Kidney (tissue), 14 donors: Measurements from ENCODE around the gene RPS6KA4. TPM values are rescaled to one million over a fixed set of nuclear protein-coding genes. Genes with fewer than 3 reads are reported as not detected.
A peak's percentile ranks its signal among the peaks of the same experiment; 100 is the strongest.

Experiments
- DNase-seq, 5 donors: peaks; one replicate each; pipeline ENCODE4 v3.0.0-alpha.2; 2013 to 2020
- FAIRE-seq: peaks from 2 replicates; lab custom pipeline; 2012; peaks lifted over from hg19 to GRCh38; lab: Jason Lieb, UNC
- H3K27ac ChIP-seq, 2 donors: one replicate each; pipeline ENCODE4 v1.7.0; 2013; ENCODE audit warnings: low read depth in 2 of 2, low read length in 2 of 2, inconsistent platforms in 1 of 2
- H3K27me3 ChIP-seq: one replicate; pipeline ENCODE4 v1.7.1; 2013; ENCODE audit warnings: low read length, inconsistent platforms; ENCODE audit not compliant: control insufficient read depth, insufficient read depth
- H3K36me3 ChIP-seq, 3 donors: one replicate each; pipeline versions ENCODE4 v1.7.0 to v1.7.1; 2013; ENCODE audit warnings: low read length in 3 of 3, control low read depth in 1 of 3, inconsistent platforms in 1 of 3; ENCODE audit not compliant: insufficient read depth in 3 of 3, control insufficient read depth in 2 of 3
- H3K4me1 ChIP-seq, 3 donors: one replicate each; pipeline versions ENCODE4 v1.7.0 to v1.7.1; 2013; ENCODE audit warnings: low read length in 3 of 3, inconsistent platforms in 1 of 3, low read depth in 1 of 3; ENCODE audit not compliant: control insufficient read depth in 2 of 3, insufficient read depth in 2 of 3
- H3K4me3 ChIP-seq, 3 donors: one replicate each; pipeline versions ENCODE4 v1.7.0 to v1.8.1; 2013; ENCODE audit warnings: low read length in 3 of 3, control low read depth in 1 of 3, inconsistent platforms in 1 of 3
- H3K9ac ChIP-seq, 3 donors: one replicate each; pipeline versions ENCODE4 v1.7.0 to v1.7.1; 2013; ENCODE audit warnings: low read length in 3 of 3, control low read depth in 1 of 3, inconsistent platforms in 1 of 3
- H3K9me3 ChIP-seq, 3 donors: one replicate each; pipeline versions ENCODE4 v1.7.0 to v1.7.1; 2013; ENCODE audit warnings: low read length in 3 of 3, control low read depth in 1 of 3, inconsistent platforms in 1 of 3; ENCODE audit not compliant: control insufficient read depth in 2 of 3, insufficient read depth in 1 of 3
- CTCF ChIP-seq: IDR thresholded peaks from 3 replicates; pipeline ENCODE4 v1.5.1; 2012; ENCODE audit warnings: mild to moderate bottlenecking, moderate library complexity, borderline replicate concordance; ENCODE audit not compliant: insufficient read depth; ENCODE audit errors: extremely low read depth
- intact Hi-C: fragments of 100-400 bp; cut with DNase I; formaldehyde crosslinking; loops from one replicate; pipeline ENCODE4 v1.11.1; 2022
- polyA plus RNA-seq: library from polyadenylated mRNA; stranded (reverse); fragments of 350-450 nt; fragmentation: Illumina TruSeq; extraction: RNeasy Lipid Tissue Mini Kit (QIAGEN cat#74804); gene quantifications from one replicate; pipeline ENCODE4 v1.2.3, GENCODE V29; 2014; ENCODE audit warnings: low read depth, low replicate concordance; ENCODE audit not compliant: insufficient read depth
- total RNA-seq: library from RNA; stranded (reverse); fragmentation: NEBNext Ultra II Directional; extraction: Animal tissue kit (Norgen Biotek cat#: 25700); gene quantifications from one replicate; pipeline ENCODE4 v1.2.1, GENCODE V29; 2021
- donor health status: control.
- donor health status: control.
- donor health status: control.
- donor health status: control.
- donor health status: control.
- donor health status: DM: yes; HTN: yes; CAD: no.
- donor health status: Normal renal cell carcinoma (clear cell type).

Gene RPS6KA4
- total and polyA plus RNA-seq, 2 donors from 2014 or later: 13.6 to 40.2 TPM

DNA sequence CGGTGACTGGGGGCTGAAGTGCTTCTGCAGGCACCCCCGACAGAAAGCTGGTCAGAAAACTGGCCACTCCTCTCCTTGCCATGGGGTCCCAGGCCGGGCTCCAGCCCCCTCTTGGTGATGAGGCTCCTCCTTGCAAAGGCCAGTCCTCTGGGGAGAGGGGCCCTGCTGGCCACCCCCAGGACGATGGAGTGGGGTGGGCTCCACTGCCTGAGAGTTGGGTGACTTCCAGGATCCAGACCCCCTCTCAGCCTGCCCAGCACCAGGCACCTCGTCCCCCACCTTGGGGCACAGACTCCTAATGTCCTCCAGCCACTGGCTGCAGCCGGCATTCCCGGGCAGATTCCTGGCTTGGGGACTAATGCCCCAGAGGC, 441 bp upstream of the RPS6KA4 start:
- H3K36me3 ChIP-seq: peaks cover 0 to 8% (median 0%) of the 10 kb centered on the region in 3 donors
- peaks cover 0 to 22% (median 5%) of the 10 kb centered on the region in 3 donors for H3K4me1 ChIP-seq
- peak overlapping the region; percentile 11 to 47 for H3K27ac ChIP-seq
- no peaks in the 10 kb centered on the region for H3K9me3 ChIP-seq
- no peak for TF ChIP-seq CTCF
- no peaks in the 10 kb centered on the region for H3K27me3 ChIP-seq
- no peak for FAIRE-seq
- intact Hi-C loops: no loop called here
- peak in 2 of 5 donors; percentile 77 to 87 for DNase-seq
- H3K4me3 ChIP-seq: peak overlapping the region in 2 of 3 donors; percentile 59 to 88
- H3K9ac ChIP-seq: peak overlapping the region in 2 of 3 donors; percentile 3 to 83

GRCh38 chr11:64359712-64360445, 917 bp downstream of the RPS6KA4 start:
- no peak for FAIRE-seq
- Histone ChIP-seq H3K27ac (no peak overlapping the region), H3K36me3 (peaks cover 0 to 8% (median 0%) of the 10 kb centered on the region in 3 donors), H3K9me3 (no peaks in the 10 kb centered on the region), H3K9ac (peak overlapping the region in 2 of 3 donors; percentile 71 to 85), H3K4me1 (peaks cover 0 to 22% (median 5%) of the 10 kb centered on the region in 3 donors), H3K27me3 (no peaks in the 10 kb centered on the region), H3K4me3 (peak overlapping the region; percentile 63 to 88 (median 70))
- DNase-seq: peak in 4 of 5 donors; percentile 63 to 80 (median 72)
- no peak for TF ChIP-seq CTCF
- intact Hi-C loops: no loop called here

DNA sequence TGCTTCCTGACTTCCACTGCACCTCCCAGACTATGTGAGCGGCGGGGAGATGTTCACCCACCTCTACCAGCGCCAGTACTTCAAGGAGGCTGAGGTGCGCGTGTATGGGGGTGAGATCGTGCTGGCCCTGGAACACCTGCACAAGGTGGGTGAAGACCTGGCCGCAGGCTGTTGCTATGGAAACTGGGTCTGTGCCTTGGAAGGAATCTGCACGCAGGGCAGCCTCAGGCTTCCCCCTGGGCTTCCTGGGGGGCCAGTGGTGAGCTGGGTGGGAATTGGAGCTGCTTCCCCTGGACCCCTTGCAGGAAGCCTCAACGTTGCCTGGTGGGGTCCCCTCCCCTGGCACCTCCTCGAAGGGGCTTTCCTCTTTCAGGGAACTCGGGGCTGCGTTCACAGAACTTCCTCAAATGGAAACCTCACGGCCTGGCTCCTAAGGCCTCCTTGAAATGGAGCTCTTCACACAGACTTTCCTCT, 1.5 kb downstream of the RPS6KA4 start:
- FAIRE-seq: no peak
- Histone ChIP-seq H3K4me3 (no peak overlapping the region), H3K36me3 (peaks cover 0 to 10% (median 0%) of the 10 kb centered on the region in 3 donors), H3K27me3 (no peaks in the 10 kb centered on the region), H3K4me1 (peaks cover 0 to 19% (median 5%) of the 10 kb centered on the region in 3 donors), H3K9ac (no peak overlapping the region), H3K9me3 (no peaks in the 10 kb centered on the region), H3K27ac (no peak overlapping the region)
- peak in 1 of 5 donors; percentile 67 for DNase-seq
- intact Hi-C loops: no loop called here
- TF ChIP-seq CTCF: no peak
